ENCODE data around the gene MYL6. TPM values are rescaled to one million over a fixed set of nuclear protein-coding genes. Genes with fewer than 3 reads are reported as not detected.
A peak's percentile ranks its signal among the peaks of the same experiment; 100 is the strongest.

MYL6 gene
- total RNA-seq, 1 experiment from 2014 or later: 1,024 TPM

GRCh38 chr12:56129942-56130495, 28.1 kb upstream of the MYL6 start:
- no peak for TF ChIP-seq SIN3A (IDR thresholded peaks at IDR 0.05; ENCODE audit: borderline replicate concordance, insufficient read depth, low read depth, low read length)
- TF ChIP-seq REST (IDR thresholded peaks at IDR 0.05; ENCODE audit: insufficient read depth in 1 of 2, low read depth in 2 of 2, low read length in 1 of 2): no peak
- TF ChIP-seq POLR2AphosphoS5 (IDR thresholded peaks at IDR 0.05; ENCODE audit: low read depth, low read length): no peak
- no peak for TF ChIP-seq CTCF (IDR thresholded peaks at IDR 0.05)
- no peak for TF ChIP-seq TCF7L2 (IDR thresholded peaks at IDR 0.05; ENCODE audit: low read depth, low read length)
- peaks cover 29% of the 10 kb centered on the region for H3K4me1 ChIP-seq (ENCODE audit: control insufficient read depth, insufficient read depth, low read length)
- peak overlapping the region; percentile 93 to 96 for H3K4me3 ChIP-seq (ENCODE audit: low read depth in 2 of 2, low read length in 2 of 2)
- no peak for ATAC-seq
- H3K9me3 ChIP-seq (ENCODE audit: control insufficient read depth, insufficient read depth, low read depth, low read length): no peaks in the 10 kb centered on the region
- no peak for DNase-seq (ENCODE audit: low read depth, low spot score)
- POLR2A ChIA-PET: no interaction called here
- CTCF ChIA-PET: no interaction called here
- intact Hi-C loops (cut with micrococcal nuclease; ENCODE audit: unreplicated experiment): no loop called here
- peaks cover 18% of the 10 kb centered on the region for H3K36me3 ChIP-seq (ENCODE audit: control insufficient read depth, insufficient read depth, low read length)
- peak overlapping the region; percentile 75 for H3K27ac ChIP-seq (ENCODE audit: low read length)
- H3K27me3 ChIP-seq (ENCODE audit: control insufficient read depth, insufficient read depth, low read length): no peaks in the 10 kb centered on the region
- in situ Hi-C loops (cut with HindIII; ENCODE audit: low pct_unique_long_range_greater_than_20kb, low sequenced_read_pairs): no loop called here
- BruUV-seq (replicated peaks): no TSS peak

GRCh38 chr12:56130876-56131275, 27.3 kb upstream of the MYL6 start:
- ATAC-seq (no peak), DNase-seq (ENCODE audit: low read depth, low spot score) (no peak)
- in situ Hi-C loops (cut with HindIII; ENCODE audit: low pct_unique_long_range_greater_than_20kb, low sequenced_read_pairs) (no loop called here), intact Hi-C loops (cut with micrococcal nuclease; ENCODE audit: unreplicated experiment) (no loop called here)
- Histone ChIP-seq H3K36me3 (ENCODE audit: control insufficient read depth, insufficient read depth, low read length) (peaks cover 18% of the 10 kb centered on the region), H3K27me3 (ENCODE audit: control insufficient read depth, insufficient read depth, low read length) (no peaks in the 10 kb centered on the region), H3K4me3 (ENCODE audit: low read depth in 2 of 2, low read length in 2 of 2) (no peak overlapping the region; a peak in 1 of 4 replicates), H3K9me3 (ENCODE audit: control insufficient read depth, insufficient read depth, low read depth, low read length) (no peaks in the 10 kb centered on the region), H3K27ac (ENCODE audit: low read length) (no peak overlapping the region), H3K4me1 (ENCODE audit: control insufficient read depth, insufficient read depth, low read length) (peaks cover 28% of the 10 kb centered on the region)
- CTCF ChIA-PET: no interaction called here
- TF ChIP-seq SIN3A (IDR thresholded peaks at IDR 0.05; ENCODE audit: borderline replicate concordance, insufficient read depth, low read depth, low read length): no peak
- no peak for TF ChIP-seq TCF7L2 (IDR thresholded peaks at IDR 0.05; ENCODE audit: low read depth, low read length)
- no peak for TF ChIP-seq CTCF (IDR thresholded peaks at IDR 0.05)
- no peak for TF ChIP-seq POLR2AphosphoS5 (IDR thresholded peaks at IDR 0.05; ENCODE audit: low read depth, low read length)
- TF ChIP-seq REST (IDR thresholded peaks at IDR 0.05; ENCODE audit: insufficient read depth in 1 of 2, low read depth in 2 of 2, low read length in 1 of 2): no peak
- no TSS peak for BruUV-seq (replicated peaks)
- POLR2A ChIA-PET: no interaction called here

Measured in Panc1 (cell line).